Measurements from ENCODE around the gene RBMS2. TPM values are rescaled to one million over a fixed set of nuclear protein-coding genes. Genes with fewer than 3 reads are reported as not detected.

The RBMS2 gene
- total and polyA plus RNA-seq, 9 of the 15 experiments (the other 6 are each of a cell fraction or from before 2014, with no cell fraction given): 0.08 to 10.5 (median 0.31) TPM

GRCh38 chr12:56546680-56547079 lies 25.1 kb downstream of the RBMS2 start:
- POLR2A ChIA-PET: no interaction called here

DNA sequence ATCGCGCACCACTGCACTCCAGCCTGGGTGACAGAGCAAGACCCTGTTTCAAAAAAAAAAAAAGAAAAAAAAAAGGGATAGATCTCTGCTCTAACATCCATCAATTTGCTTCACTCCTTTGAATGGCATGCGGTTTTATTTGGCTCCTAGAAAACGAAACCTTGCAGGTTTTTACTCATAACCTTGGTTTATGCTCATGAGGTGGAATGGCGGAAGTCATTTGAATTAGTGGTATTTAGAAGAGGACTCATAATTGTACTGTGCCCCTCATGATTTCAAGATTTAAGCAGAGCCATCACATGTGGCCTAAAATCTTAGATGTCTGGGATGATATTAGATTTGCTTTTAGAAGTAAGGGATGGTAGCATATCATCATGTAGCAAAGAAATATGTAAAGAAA lies 29.4 kb downstream of the RBMS2 start:
- Histone ChIP-seq H3K9me1 (ENCODE audit: control insufficient read depth, insufficient read depth, low read length) (no peaks in the 10 kb centered on the region), H3K79me2 (ENCODE audit: control insufficient read depth, insufficient read depth, low read length) (no peaks in the 10 kb centered on the region), H2AFZ (ENCODE audit: low read depth, low read length) (no peak overlapping the region), H3K4me2 (ENCODE audit: insufficient read depth, low read length) (no peak overlapping the region), H4K20me1 (replicated peaks; ENCODE audit: control insufficient read depth, insufficient read depth, low read length) (no peaks in the 10 kb centered on the region), H3K27ac (ENCODE audit: extremely low read depth, low read depth, low read length) (no peak overlapping the region), H3K9ac (ENCODE audit: insufficient read depth in 1 of 2, low read depth in 2 of 2, low read length in 2 of 2) (no peak overlapping the region), H3K4me3 (no peak overlapping the region), H3K4me1 (replicated peaks in 1 of 2; ENCODE audit: control insufficient read depth in 2 of 2, insufficient read depth in 2 of 2, low read length in 2 of 2) (no peaks in the 10 kb centered on the region), H3K27me3 (ENCODE audit: control insufficient read depth in 2 of 2, insufficient read depth in 2 of 2, low read length in 2 of 2) (peaks cover 17 to 22% of the 10 kb centered on the region in 2 experiments), H3K36me3 (ENCODE audit: control insufficient read depth, insufficient read depth, low read length) (no peaks in the 10 kb centered on the region), H3K9me3 (replicated peaks; ENCODE audit: control insufficient read depth, insufficient read depth, low read depth, low read length) (no peaks in the 10 kb centered on the region)
- DNase-seq (ENCODE audit: extremely low read depth in 1 of 4, low spot score in 3 of 4): no peak
- intact Hi-C loops (cut with micrococcal nuclease): no loop called here
- ChIA-PET POLR2A (interaction anchor here (0.6 kb wide), 1 partner anchor 20 kb away, joined by 3 read pairs; no protein-coding TSS in a partner anchor), CTCF (ENCODE audit: low intra/inter-chr PET ratio) (no interaction called here)
- in situ Hi-C loops (cut with MboI): no loop called here
- no peak for ATAC-seq
- WGBS (ENCODE audit: insufficient coverage, low coverage, missing lambda C conversion rate): 17% methylated on average over 5 of the region's 5 CpGs
- no peak for FAIRE-seq
- BruUV-seq (replicated peaks): no TSS peak
- TF ChIP-seq ZFP36 (IDR thresholded peaks at IDR 0.05; ENCODE audit: low read depth, low read length, partially characterized antibody): no peak
- no peak for TF ChIP-seq ZNF407 (IDR thresholded peaks at IDR 0.05; ENCODE audit: low read depth)
- no peak for TF ChIP-seq EP400 (IDR thresholded peaks at IDR 0.05)
- TF ChIP-seq, protein P1, sequence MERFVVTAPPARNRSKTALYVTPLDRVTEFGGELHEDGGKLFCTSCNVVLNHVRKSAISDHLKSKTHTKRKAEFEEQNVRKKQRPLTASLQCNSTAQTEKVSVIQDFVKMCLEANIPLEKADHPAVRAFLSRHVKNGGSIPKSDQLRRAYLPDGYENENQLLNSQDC (CRISPR knock-in tag; IDR thresholded peaks at IDR 0.05): no peak
- peak; percentile 56 for TF ChIP-seq CBX8 (IDR thresholded peaks at IDR 0.05; ENCODE audit: borderline replicate concordance, extremely low read depth, low read depth, low read length, poor library complexity, severe bottlenecking)

More at GRCh38 chr12:56546680-56547079, 25.1 kb downstream of the RBMS2 start:
- H3K9ac ChIP-seq (ENCODE audit: insufficient read depth in 1 of 2, low read depth in 2 of 2, low read length in 2 of 2): no peak overlapping the region
- BruUV-seq (replicated peaks): no TSS peak
- CTCF ChIA-PET (ENCODE audit: low intra/inter-chr PET ratio): interaction anchor here (0.6 to 0.7 kb wide), 2 partner anchors 26 to 248 kb away, joined by 3 to 4 read pairs; no protein-coding TSS in a partner anchor
- no peaks in the 10 kb centered on the region for H3K9me1 ChIP-seq (ENCODE audit: control insufficient read depth, insufficient read depth, low read length)
- intact Hi-C loops (cut with micrococcal nuclease): no loop called here
- H3K4me3 ChIP-seq: no peak overlapping the region
- no peak overlapping the region for H3K4me2 ChIP-seq (ENCODE audit: insufficient read depth, low read length)
- H2AFZ ChIP-seq (ENCODE audit: low read depth, low read length): no peak overlapping the region
- FAIRE-seq (no peak), ATAC-seq (no peak), DNase-seq (ENCODE audit: extremely low read depth in 1 of 4, low spot score in 3 of 4) (no peak)
- no peaks in the 10 kb centered on the region for H3K9me3 ChIP-seq (replicated peaks; ENCODE audit: control insufficient read depth, insufficient read depth, low read depth, low read length)
- TF ChIP-seq ZFP30 (CRISPR knock-in tag; IDR thresholded peaks at IDR 0.05; ENCODE audit: borderline replicate concordance) (no peak), ZKSCAN8 (CRISPR knock-in tag; IDR thresholded peaks at IDR 0.05) (no peak)
- no peaks in the 10 kb centered on the region for H3K79me2 ChIP-seq (ENCODE audit: control insufficient read depth, insufficient read depth, low read length)
- 11% methylated on average over 5 of the region's 5 CpGs for WGBS (ENCODE audit: insufficient coverage, low coverage, missing lambda C conversion rate)
- no peaks in the 10 kb centered on the region for H3K36me3 ChIP-seq (ENCODE audit: control insufficient read depth, insufficient read depth, low read length)
- H3K4me1 ChIP-seq (replicated peaks in 1 of 2; ENCODE audit: control insufficient read depth in 2 of 2, insufficient read depth in 2 of 2, low read length in 2 of 2): no peaks in the 10 kb centered on the region
- peaks cover 13 to 15% of the 10 kb centered on the region in 2 experiments; a peak in 4 of 5 replicates for H3K27me3 ChIP-seq (ENCODE audit: control insufficient read depth in 2 of 2, insufficient read depth in 2 of 2, low read length in 2 of 2)
- in situ Hi-C loops (cut with MboI): no loop called here
- no peak overlapping the region for H3K27ac ChIP-seq (ENCODE audit: extremely low read depth, low read depth, low read length)
- H4K20me1 ChIP-seq (replicated peaks; ENCODE audit: control insufficient read depth, insufficient read depth, low read length): no peaks in the 10 kb centered on the region

Measured in K562 (cell line).